ENCODE measurements around the gene CMPK1. TPM values are rescaled to one million over a fixed set of nuclear protein-coding genes. Genes with fewer than 3 reads are reported as not detected.

The CMPK1 gene
- total and polyA plus RNA-seq, 2 of the 8 experiments (the other 6 are each of a cell fraction or from before 2014, with no cell fraction given): 6.0 to 36.9 TPM

DNA sequence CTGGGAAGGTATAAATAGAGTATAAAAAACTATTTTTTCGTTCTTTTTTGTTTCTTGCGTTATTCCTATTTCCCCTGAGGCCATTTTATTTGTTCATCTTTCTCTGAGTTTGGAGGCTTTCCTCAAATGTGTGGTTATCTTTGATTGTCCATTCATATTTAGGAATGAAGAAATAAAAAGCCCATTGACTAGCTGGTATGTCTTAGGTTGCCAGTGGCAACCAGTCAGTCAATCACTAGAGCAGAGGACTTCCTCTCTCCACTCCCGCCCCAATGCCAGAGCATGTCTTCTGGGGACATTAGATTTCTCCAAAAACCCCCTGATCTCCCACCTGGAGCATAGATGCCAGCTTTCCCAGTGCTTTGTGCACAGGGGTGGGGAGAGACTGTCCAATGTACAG, 61.8 kb downstream of the CMPK1 start (continued):
- TF ChIP-seq CEBPB (IDR thresholded peaks at IDR 0.05; ENCODE audit: low read depth, low read length) (no peak), CBX8 (IDR thresholded peaks at IDR 0.05; ENCODE audit: borderline replicate concordance, low read depth, low read length) (no peak), KDM4A (IDR thresholded peaks at IDR 0.05; ENCODE audit: low read depth, low read length, severe bottlenecking) (no peak), PHF8 (conservative IDR thresholded peaks at IDR 0.05; ENCODE audit: low read depth, low read length) (no peak)
